Measurements from ENCODE around the gene XXYLT1. TPM values are rescaled to one million over a fixed set of nuclear protein-coding genes. Genes with fewer than 3 reads are reported as not detected.
"Not testable (repeated sequence)": the region's sequence is repeated elsewhere in the genome, so short reads cannot be mapped to it uniquely, and the experiment has no call there.

XXYLT1 gene
- total RNA-seq, 1 donor from 2014 or later, result 42.9 TPM

DNA sequence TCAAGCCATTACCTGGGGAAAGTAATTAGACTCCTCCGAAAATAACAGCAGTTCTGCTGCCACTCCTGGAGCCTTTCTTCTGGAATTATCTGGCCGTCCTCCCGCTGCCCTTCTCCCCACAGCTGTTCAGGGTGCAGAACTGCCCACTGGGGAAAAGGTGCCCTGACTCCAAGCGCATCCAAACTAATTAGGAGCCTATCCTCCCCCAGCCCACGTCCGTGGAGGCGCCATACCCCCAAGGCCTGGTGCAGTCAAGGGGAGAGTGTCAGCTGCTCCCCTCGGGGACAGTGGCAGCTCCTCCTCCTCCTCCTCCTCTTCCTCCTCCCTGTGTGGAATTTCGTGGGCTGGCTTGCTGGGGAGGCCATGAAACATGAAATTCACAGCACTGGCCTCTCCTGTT, 177.2 kb downstream of the XXYLT1 start:
- no peaks in the 10 kb centered on the region for H3K27me3 Mint-ChIP-seq (ENCODE audit: low read depth)
- TF ChIP-seq, protein P1, sequence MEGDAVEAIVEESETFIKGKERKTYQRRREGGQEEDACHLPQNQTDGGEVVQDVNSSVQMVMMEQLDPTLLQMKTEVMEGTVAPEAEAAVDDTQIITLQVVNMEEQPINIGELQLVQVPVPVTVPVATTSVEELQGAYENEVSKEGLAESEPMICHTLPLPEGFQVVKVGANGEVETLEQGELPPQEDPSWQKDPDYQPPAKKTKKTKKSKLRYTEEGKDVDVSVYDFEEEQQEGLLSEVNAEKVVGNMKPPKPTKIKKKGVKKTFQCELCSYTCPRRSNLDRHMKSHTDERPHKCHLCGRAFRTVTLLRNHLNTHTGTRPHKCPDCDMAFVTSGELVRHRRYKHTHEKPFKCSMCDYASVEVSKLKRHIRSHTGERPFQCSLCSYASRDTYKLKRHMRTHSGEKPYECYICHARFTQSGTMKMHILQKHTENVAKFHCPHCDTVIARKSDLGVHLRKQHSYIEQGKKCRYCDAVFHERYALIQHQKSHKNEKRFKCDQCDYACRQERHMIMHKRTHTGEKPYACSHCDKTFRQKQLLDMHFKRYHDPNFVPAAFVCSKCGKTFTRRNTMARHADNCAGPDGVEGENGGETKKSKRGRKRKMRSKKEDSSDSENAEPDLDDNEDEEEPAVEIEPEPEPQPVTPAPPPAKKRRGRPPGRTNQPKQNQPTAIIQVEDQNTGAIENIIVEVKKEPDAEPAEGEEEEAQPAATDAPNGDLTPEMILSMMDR (IDR thresholded peaks at IDR 0.05; ENCODE audit: unreplicated experiment), result no peak
- H3K9me3 Mint-ChIP-seq, result no peaks in the 10 kb centered on the region
- DNase-seq (ENCODE audit: low spot score in 2 of 2, unreplicated experiment in 2 of 2), result no peak
- no peak overlapping the region for H3K4me3 Mint-ChIP-seq
- no peak overlapping the region for H3K27ac Mint-ChIP-seq
- H3K4me1 Mint-ChIP-seq, result peaks cover 15% of the 10 kb centered on the region
- H3K36me3 Mint-ChIP-seq, result peaks cover 16% of the 10 kb centered on the region

DNA sequence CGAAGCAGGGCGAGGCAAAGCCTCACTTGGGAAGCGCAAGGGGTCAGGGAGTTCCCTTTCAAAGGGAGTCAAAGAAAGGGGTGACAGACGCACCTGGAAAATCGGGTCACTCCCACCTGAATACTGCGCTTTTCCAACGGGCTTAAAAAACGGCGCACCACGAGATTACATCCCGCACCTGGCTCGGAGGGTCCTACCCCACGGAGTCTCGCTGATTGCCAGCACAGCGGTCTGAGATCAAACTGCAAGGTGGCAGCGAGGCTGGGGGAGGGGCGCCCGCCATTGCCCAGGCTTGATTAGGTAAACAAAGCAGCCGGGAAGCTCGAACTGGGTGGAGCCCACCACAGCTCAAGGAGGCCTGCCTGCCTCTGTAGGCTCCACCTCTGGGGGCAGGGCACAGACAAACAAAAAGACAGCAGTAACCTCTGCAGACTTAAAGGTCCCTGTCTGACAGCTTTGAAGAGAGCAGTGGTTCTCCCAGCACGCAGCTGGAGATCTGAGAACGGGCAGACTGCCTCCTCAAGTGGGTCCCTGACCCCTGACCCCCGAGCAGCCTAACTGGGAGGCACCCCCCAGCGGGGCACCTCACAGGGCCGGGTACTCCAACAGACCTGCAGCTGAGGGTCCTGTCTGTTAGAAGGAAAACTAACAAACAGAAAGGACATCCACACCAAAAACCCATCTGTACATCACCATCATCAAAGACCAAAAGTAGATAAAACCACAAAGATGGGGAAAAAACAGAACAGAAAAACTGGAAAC, 182.9 kb downstream of the XXYLT1 start:
- not testable (repeated sequence) for H3K27me3 Mint-ChIP-seq (ENCODE audit: low read depth); H3K36me3 Mint-ChIP-seq; DNase-seq (ENCODE audit: low spot score in 2 of 2, unreplicated experiment in 2 of 2); H3K9me3 Mint-ChIP-seq
- Mint-ChIP-seq H3K4me3 (peak overlapping the region; percentile 77), H3K27ac (peak overlapping the region; percentile 92), H3K4me1 (peaks cover 23% of the 10 kb centered on the region)

DNA sequence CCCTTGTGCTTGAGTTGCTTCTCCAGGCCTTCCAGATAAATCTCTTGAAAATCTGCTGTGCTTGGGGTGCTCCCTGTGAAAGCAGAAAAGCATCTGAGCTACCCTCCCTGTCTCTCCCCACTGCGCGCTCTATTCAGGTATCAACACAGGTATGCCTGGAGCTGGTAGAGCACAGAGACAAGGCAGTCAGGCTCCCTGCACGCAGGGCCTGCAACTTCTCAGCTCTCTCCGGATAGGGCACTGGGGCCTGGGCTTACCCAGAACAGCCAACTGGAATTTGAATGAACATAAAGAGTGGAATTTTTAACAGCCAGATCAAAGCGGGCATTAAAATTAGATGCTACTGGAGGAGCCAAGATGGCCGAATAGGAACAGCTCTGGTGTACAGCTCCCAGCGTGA, 183.6 kb downstream of the XXYLT1 start:
- Mint-ChIP-seq H3K4me3 (peak overlapping the region; percentile 77), H3K36me3 (peaks cover 1% of the 10 kb centered on the region)

DNA sequence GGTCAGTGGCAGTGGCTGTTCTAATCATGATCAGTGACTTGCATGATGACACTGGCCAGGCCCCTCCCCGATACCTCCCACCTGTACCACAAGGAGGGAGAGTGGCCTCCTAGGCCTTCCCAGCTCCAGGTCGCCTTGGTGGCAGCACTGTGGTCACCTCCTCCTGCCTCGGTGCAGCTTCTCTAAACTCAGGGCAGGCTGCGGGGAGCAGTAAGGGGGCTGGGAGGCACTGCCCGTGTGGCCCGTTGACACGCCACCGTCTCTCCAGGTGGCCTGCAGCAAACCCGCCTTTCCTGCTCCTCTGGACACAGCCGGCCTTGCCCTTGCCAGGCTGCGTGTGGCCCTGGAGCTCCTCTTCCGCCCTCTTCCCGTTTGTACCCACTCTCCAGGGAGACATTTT, 184.1 kb downstream of the XXYLT1 start:
- TF ChIP-seq, protein P1 (IDR thresholded peaks at IDR 0.05; ENCODE audit: unreplicated experiment), result no peak
- peak overlapping the region; percentile 77 for H3K4me3 Mint-ChIP-seq
- H3K27me3 Mint-ChIP-seq (ENCODE audit: low read depth), result no peaks in the 10 kb centered on the region
- H3K27ac Mint-ChIP-seq, result peak overlapping the region; percentile 92
- peaks cover 31% of the 10 kb centered on the region for H3K4me1 Mint-ChIP-seq
- no peaks in the 10 kb centered on the region for H3K9me3 Mint-ChIP-seq
- DNase-seq (ENCODE audit: low spot score in 2 of 2, unreplicated experiment in 2 of 2), result no peak
- peaks cover 1% of the 10 kb centered on the region for H3K36me3 Mint-ChIP-seq

More for the DNA sequence above, 183.6 kb downstream of the XXYLT1 start:
- Mint-ChIP-seq H3K4me1 (peaks cover 27% of the 10 kb centered on the region), H3K27me3 (ENCODE audit: low read depth) (no peaks in the 10 kb centered on the region), H3K27ac (peak overlapping the region; percentile 92), H3K9me3 (no peaks in the 10 kb centered on the region)
- no peak for DNase-seq (ENCODE audit: low spot score in 2 of 2, unreplicated experiment in 2 of 2)
- TF ChIP-seq, protein P1 (IDR thresholded peaks at IDR 0.05; ENCODE audit: unreplicated experiment), result no peak

DNA sequence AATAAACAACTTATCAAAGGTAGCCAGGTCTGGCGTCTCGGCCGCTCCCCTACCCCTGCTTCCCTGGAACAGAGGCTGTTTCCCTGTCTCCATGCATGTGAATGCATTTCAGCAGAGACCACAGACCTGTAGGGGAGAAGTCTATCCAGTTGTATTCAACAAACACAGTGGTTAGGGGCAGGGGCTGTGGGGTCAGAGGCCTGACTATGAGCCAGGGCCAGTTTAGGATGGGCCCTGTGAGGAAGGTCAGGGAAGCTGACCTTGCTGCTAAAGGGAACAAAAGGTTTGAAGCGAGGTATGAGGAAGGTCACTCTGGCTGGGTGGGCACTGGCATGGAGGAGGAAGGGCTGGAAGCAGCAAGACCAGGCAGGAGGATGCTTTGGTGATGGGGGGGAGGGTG, 184.6 kb downstream of the XXYLT1 start:
- no peaks in the 10 kb centered on the region for H3K9me3 Mint-ChIP-seq
- TF ChIP-seq, protein P1 (IDR thresholded peaks at IDR 0.05; ENCODE audit: unreplicated experiment), result no peak
- H3K4me1 Mint-ChIP-seq, result peaks cover 36% of the 10 kb centered on the region
- no peaks in the 10 kb centered on the region for H3K27me3 Mint-ChIP-seq (ENCODE audit: low read depth)
- peaks cover 1% of the 10 kb centered on the region for H3K36me3 Mint-ChIP-seq
- peak overlapping the region; percentile 45 for H3K4me3 Mint-ChIP-seq
- no peak for DNase-seq (ENCODE audit: low spot score in 2 of 2, unreplicated experiment in 2 of 2)
- H3K27ac Mint-ChIP-seq, result peak overlapping the region; percentile 88

DNA sequence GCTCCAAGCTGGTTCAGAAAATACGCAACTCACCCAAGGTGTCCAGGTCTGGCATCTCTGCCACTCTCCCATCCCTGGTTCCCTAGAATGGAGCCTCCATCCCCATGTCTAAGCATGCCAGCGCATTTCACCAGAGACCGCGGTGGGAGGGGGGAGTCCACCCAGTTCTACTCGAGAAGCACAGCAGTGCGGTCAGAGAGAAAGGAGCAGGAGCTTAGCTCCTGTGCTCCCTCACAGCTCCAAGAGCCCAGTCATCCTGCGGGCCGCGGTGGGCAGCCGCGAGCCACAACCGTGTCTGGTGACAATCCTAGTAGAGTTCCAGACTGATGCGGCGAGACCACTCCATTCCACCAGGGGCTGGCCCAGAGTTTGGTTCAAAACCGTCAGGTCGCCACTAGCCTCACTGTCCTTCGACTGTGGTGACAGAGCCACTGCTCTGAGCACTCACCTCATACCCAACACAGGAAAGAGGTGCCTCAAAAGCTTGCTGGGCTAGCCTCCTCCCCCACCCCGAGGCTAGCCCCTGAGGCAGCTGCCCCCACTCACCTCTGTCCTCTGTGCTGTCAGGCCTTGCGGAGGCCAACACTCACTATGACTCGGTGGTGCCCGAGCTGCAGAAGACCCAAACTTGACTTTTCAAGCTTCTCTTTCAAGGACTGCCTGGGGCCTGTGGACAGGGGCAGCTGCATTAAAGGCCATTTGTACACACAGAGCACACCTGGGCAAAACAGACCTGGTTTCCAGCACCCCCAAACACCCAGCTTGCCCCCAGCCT, 185.4 kb downstream of the XXYLT1 start:
- H3K27ac Mint-ChIP-seq, result peak overlapping the region; percentile 88
- TF ChIP-seq, protein P1 (IDR thresholded peaks at IDR 0.05; ENCODE audit: unreplicated experiment), result no peak
- H3K27me3 Mint-ChIP-seq (ENCODE audit: low read depth), result no peaks in the 10 kb centered on the region
- no peaks in the 10 kb centered on the region for H3K36me3 Mint-ChIP-seq
- H3K4me1 Mint-ChIP-seq, result peaks cover 44% of the 10 kb centered on the region
- no peaks in the 10 kb centered on the region for H3K9me3 Mint-ChIP-seq
- H3K4me3 Mint-ChIP-seq, result no peak overlapping the region
- DNase-seq (ENCODE audit: low spot score in 2 of 2, unreplicated experiment in 2 of 2), result no peak
